Large intestine (tissue), 3 donors: ENCODE measurements around the gene FAM210B. TPM values are rescaled to one million over a fixed set of nuclear protein-coding genes. Genes with fewer than 3 reads are reported as not detected.
A peak's percentile ranks its signal among the peaks of the same experiment; 100 is the strongest.
"Not testable (repeated sequence)": the region's sequence is repeated elsewhere in the genome, so short reads cannot be mapped to it uniquely, and the experiment has no call there.

Experiments
- DNase-seq, 2 donors: peaks; one replicate each; pipeline versions ENCODE4 v3.0.0 to v3.0.0-alpha.2; 2013
- H3K27ac ChIP-seq: one replicate; pipeline ENCODE4 v1.5.1; 2013; ENCODE audit warnings: low read length
- H3K27me3 ChIP-seq: 2 replicates; pipeline ENCODE4 v1.6.1; 2013; ENCODE audit warnings: low read length; ENCODE audit not compliant: control insufficient read depth, insufficient read depth
- H3K36me3 ChIP-seq: 2 replicates; pipeline ENCODE4 v1.6.1; 2013; ENCODE audit warnings: low read length; ENCODE audit not compliant: control insufficient read depth, insufficient read depth
- H3K4me1 ChIP-seq: one replicate; pipeline ENCODE4 v1.6.1; 2013; ENCODE audit warnings: low read length; ENCODE audit not compliant: control insufficient read depth, insufficient read depth
- H3K4me3 ChIP-seq: one replicate; pipeline ENCODE4 v1.5.1; 2013; ENCODE audit warnings: low read length
- H3K9me3 ChIP-seq: one replicate; pipeline ENCODE4 v1.6.1; 2013; ENCODE audit warnings: mild to moderate bottlenecking, low read depth, low read length, moderate library complexity; ENCODE audit not compliant: control insufficient read depth
- WGBS: methylation state at CpG from one replicate; pipeline ENCODE4 v1.1.5; 2013; ENCODE audit warnings: low lambda C conversion rate; ENCODE audit not compliant: insufficient coverage; 5-methylcytosine and 5-hydroxymethylcytosine counted together
- polyA plus RNA-seq: library from polyadenylated mRNA; unstranded; fragments of 120-200 nt; gene quantifications from one replicate; pipeline ENCODE4 v1.2.1, GENCODE V29; 2013

Gene FAM210B
- polyA plus RNA-seq, 1 donor = 39.6 TPM

- H3K27ac ChIP-seq, H3K4me1 ChIP-seq, H3K9me3 ChIP-seq, DNase-seq, H3K27me3 ChIP-seq: not testable (repeated sequence)
- H3K36me3 ChIP-seq = peaks cover 19% of the 10 kb centered on the region
- no CpG with 5 or more reads among the region's 9 CpGs for WGBS
- H3K4me3 ChIP-seq = peak overlapping the region; percentile 78
These were observed 31.6 kb downstream of the FAM210B start for GRCh38 chr20:56390396-56390795.

GRCh38 chr20:56391037-56391436 is 32.3 kb downstream of the FAM210B start:
- H3K4me3 ChIP-seq = peak overlapping the region; percentile 78
- H3K36me3 ChIP-seq = peaks cover 21% of the 10 kb centered on the region
- DNase-seq = peak in 1 of 2 donors; percentile 29
- H3K4me1 ChIP-seq = peaks cover 4% of the 10 kb centered on the region
- 0% methylated on average over 2 of the region's 10 CpGs for WGBS
- no peaks in the 10 kb centered on the region for H3K27me3 ChIP-seq
- peak overlapping the region; percentile 6 for H3K27ac ChIP-seq
- no peaks in the 10 kb centered on the region for H3K9me3 ChIP-seq

- peak overlapping the region; percentile 78 for H3K4me3 ChIP-seq
- H3K4me1 ChIP-seq = peaks cover 4% of the 10 kb centered on the region
- WGBS = 0% methylated on average over 3 of the region's 29 CpGs
- H3K27ac ChIP-seq = peak overlapping the region; percentile 76
- no peak for DNase-seq
- no peaks in the 10 kb centered on the region for H3K9me3 ChIP-seq
- peaks cover 22% of the 10 kb centered on the region for H3K36me3 ChIP-seq
- H3K27me3 ChIP-seq = no peaks in the 10 kb centered on the region
These were observed 32.9 kb downstream of the FAM210B start for GRCh38 chr20:56391596-56392131.

GRCh38 chr20:56392132-56392880 is 33.5 kb downstream of the FAM210B start, which contains the start of the genes AURKA and CSTF1:
TSS of gene AURKA (minus strand) at chr20:56392215. CDS start at chr20:56388197, 4,018 bp downstream.
TSS of gene CSTF1 (plus strand) at chr20:56392645. CDS start at chr20:56395553, 2,908 bp downstream.
- Histone ChIP-seq H3K27ac (peak within 1 kb of the TSS; percentile 76), H3K27me3 (no peaks in the 10 kb centered on the region), H3K4me3 (peak within 1 kb of the TSS; percentile 78), H3K9me3 (no peaks in the 10 kb centered on the region), H3K36me3 (peaks cover 28% of the 10 kb centered on the region), H3K4me1 (peaks cover 4% of the 10 kb centered on the region)
- peak; percentile 100 for DNase-seq
- no CpG with 5 or more reads among the region's 53 CpGs for WGBS

GRCh38 chr20:56392881-56393482 is 34.2 kb downstream of the FAM210B start:
- WGBS = 8% methylated on average over 2 of the region's 18 CpGs
- Histone ChIP-seq H3K4me1 (peaks cover 4% of the 10 kb centered on the region), H3K27me3 (no peaks in the 10 kb centered on the region), H3K27ac (peak overlapping the region; percentile 76), H3K4me3 (peak overlapping the region; percentile 78), H3K36me3 (peaks cover 33% of the 10 kb centered on the region), H3K9me3 (no peaks in the 10 kb centered on the region)
- peak in 1 of 2 donors; percentile 29 for DNase-seq

GRCh38 chr20:56393653-56394052 is 34.9 kb downstream of the FAM210B start:
- peak in 1 of 2 donors; percentile 24 for DNase-seq
- H3K4me1 ChIP-seq = peaks cover 4% of the 10 kb centered on the region
- H3K27me3 ChIP-seq = no peaks in the 10 kb centered on the region
- no peak overlapping the region for H3K27ac ChIP-seq
- no peaks in the 10 kb centered on the region for H3K9me3 ChIP-seq
- H3K36me3 ChIP-seq = peaks cover 34% of the 10 kb centered on the region
- H3K4me3 ChIP-seq = peak overlapping the region; percentile 78
- no CpG with 5 or more reads among the region's 8 CpGs for WGBS

- DNase-seq = no peak
- no peaks in the 10 kb centered on the region for H3K9me3 ChIP-seq
- peaks cover 4% of the 10 kb centered on the region for H3K4me1 ChIP-seq
- H3K27ac ChIP-seq = no peak overlapping the region
- H3K4me3 ChIP-seq = no peak overlapping the region
- peaks cover 40% of the 10 kb centered on the region for H3K36me3 ChIP-seq
- 80% methylated on average over 2 of the region's 4 CpGs for WGBS
- H3K27me3 ChIP-seq = no peaks in the 10 kb centered on the region
These were observed 36.4 kb downstream of the FAM210B start for GRCh38 chr20:56395166-56395565.

- Histone ChIP-seq H3K36me3 (peaks cover 66% of the 10 kb centered on the region), H3K27ac (no peak overlapping the region), H3K9me3 (no peaks in the 10 kb centered on the region), H3K27me3 (no peaks in the 10 kb centered on the region), H3K4me1 (no peaks in the 10 kb centered on the region), H3K4me3 (no peak overlapping the region)
- peak; percentile 43 to 44 for DNase-seq
These were observed 41.3 kb downstream of the FAM210B start for GRCh38 chr20:56400001-56400640.

GRCh38 chr20:56403465-56403864 is 44.7 kb downstream of the FAM210B start:
- H3K4me1 ChIP-seq = no peaks in the 10 kb centered on the region
- no peaks in the 10 kb centered on the region for H3K9me3 ChIP-seq
- H3K4me3 ChIP-seq = no peak overlapping the region
- H3K36me3 ChIP-seq = peaks cover 57% of the 10 kb centered on the region
- no peak overlapping the region for H3K27ac ChIP-seq
- 92% methylated on average over 6 of the region's 26 CpGs for WGBS
- no peaks in the 10 kb centered on the region for H3K27me3 ChIP-seq
- DNase-seq = no peak

- H3K27me3 ChIP-seq, H3K27ac ChIP-seq, DNase-seq, H3K4me1 ChIP-seq, H3K9me3 ChIP-seq, H3K4me3 ChIP-seq: not testable (repeated sequence)
- H3K36me3 ChIP-seq = peaks cover 54% of the 10 kb centered on the region
- WGBS = 79% methylated on average over 2 of the region's 12 CpGs
These were observed 46.6 kb downstream of the FAM210B start for GRCh38 chr20:56405356-56405755.
